ENCODE data around the gene CIRBP. TPM values are rescaled to one million over a fixed set of nuclear protein-coding genes. Genes with fewer than 3 reads are reported as not detected.
A peak's percentile ranks its signal among the peaks of the same experiment; 100 is the strongest.

The CIRBP gene
- total RNA-seq, 1 donor from 2014 or later, result 315 TPM

GRCh38 chr19:1273263-1274041, 4.3 kb downstream of the CIRBP start:
- peaks cover 31% of the 10 kb centered on the region for H3K4me1 Mint-ChIP-seq (ENCODE audit: unreplicated experiment)
- no peak for DNase-seq (ENCODE audit: low spot score)
- TF ChIP-seq CTCF (IDR thresholded peaks at IDR 0.05; ENCODE audit: unreplicated experiment), result no peak
- H3K36me3 Mint-ChIP-seq (ENCODE audit: low read depth, unreplicated experiment), result peaks cover 30% of the 10 kb centered on the region
- H3K4me3 Mint-ChIP-seq (ENCODE audit: unreplicated experiment), result peak overlapping the region; percentile 83
- H3K9me3 Mint-ChIP-seq (ENCODE audit: unreplicated experiment), result no peaks in the 10 kb centered on the region
- peak overlapping the region; percentile 58 for H3K27ac Mint-ChIP-seq (ENCODE audit: unreplicated experiment)
- H3K27me3 Mint-ChIP-seq (ENCODE audit: unreplicated experiment), result peaks cover 20% of the 10 kb centered on the region

- peak overlapping the region; percentile 58 for H3K27ac Mint-ChIP-seq (ENCODE audit: unreplicated experiment)
- TF ChIP-seq CTCF (IDR thresholded peaks at IDR 0.05; ENCODE audit: unreplicated experiment), result no peak
- DNase-seq (ENCODE audit: low spot score), result no peak
- H3K9me3 Mint-ChIP-seq (ENCODE audit: unreplicated experiment), result no peaks in the 10 kb centered on the region
- H3K4me3 Mint-ChIP-seq (ENCODE audit: unreplicated experiment), result peak overlapping the region; percentile 83
- peaks cover 27% of the 10 kb centered on the region for H3K4me1 Mint-ChIP-seq (ENCODE audit: unreplicated experiment)
- H3K36me3 Mint-ChIP-seq (ENCODE audit: low read depth, unreplicated experiment), result peaks cover 30% of the 10 kb centered on the region
- peaks cover 16% of the 10 kb centered on the region for H3K27me3 Mint-ChIP-seq (ENCODE audit: unreplicated experiment)
Measured at GRCh38 chr19:1274081-1274851, 5.1 kb downstream of the CIRBP start.

DNA sequence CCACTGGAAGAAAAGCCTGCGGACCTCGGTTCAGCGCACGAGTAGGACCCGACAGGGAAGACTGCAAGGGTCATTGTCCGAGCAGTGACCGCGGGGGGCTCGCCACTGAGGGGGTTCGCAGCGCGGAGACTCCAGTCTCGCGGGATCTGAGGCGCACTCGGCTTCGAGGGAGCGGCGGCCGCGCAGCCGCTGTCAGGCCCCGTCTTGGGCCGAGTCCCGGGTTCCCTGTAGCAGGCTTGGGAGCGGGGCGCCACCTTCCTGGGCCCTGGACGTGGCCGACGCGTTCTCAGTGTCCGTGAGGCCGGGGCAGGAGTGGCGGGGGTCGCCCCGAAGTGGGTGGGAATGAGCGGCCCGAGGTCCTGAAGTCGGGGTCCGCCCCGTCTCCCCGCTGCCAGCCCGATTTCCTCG, 5.7 kb downstream of the CIRBP start:
- TF ChIP-seq CTCF (IDR thresholded peaks at IDR 0.05; ENCODE audit: unreplicated experiment), result no peak
- DNase-seq (ENCODE audit: low spot score), result no peak
- peaks cover 17% of the 10 kb centered on the region for H3K27me3 Mint-ChIP-seq (ENCODE audit: unreplicated experiment)
- peak overlapping the region; percentile 79 for H3K4me3 Mint-ChIP-seq (ENCODE audit: unreplicated experiment)
- peaks cover 30% of the 10 kb centered on the region for H3K36me3 Mint-ChIP-seq (ENCODE audit: low read depth, unreplicated experiment)
- H3K9me3 Mint-ChIP-seq (ENCODE audit: unreplicated experiment), result no peaks in the 10 kb centered on the region
- no peak overlapping the region for H3K27ac Mint-ChIP-seq (ENCODE audit: unreplicated experiment)
- peaks cover 27% of the 10 kb centered on the region for H3K4me1 Mint-ChIP-seq (ENCODE audit: unreplicated experiment)

DNA sequence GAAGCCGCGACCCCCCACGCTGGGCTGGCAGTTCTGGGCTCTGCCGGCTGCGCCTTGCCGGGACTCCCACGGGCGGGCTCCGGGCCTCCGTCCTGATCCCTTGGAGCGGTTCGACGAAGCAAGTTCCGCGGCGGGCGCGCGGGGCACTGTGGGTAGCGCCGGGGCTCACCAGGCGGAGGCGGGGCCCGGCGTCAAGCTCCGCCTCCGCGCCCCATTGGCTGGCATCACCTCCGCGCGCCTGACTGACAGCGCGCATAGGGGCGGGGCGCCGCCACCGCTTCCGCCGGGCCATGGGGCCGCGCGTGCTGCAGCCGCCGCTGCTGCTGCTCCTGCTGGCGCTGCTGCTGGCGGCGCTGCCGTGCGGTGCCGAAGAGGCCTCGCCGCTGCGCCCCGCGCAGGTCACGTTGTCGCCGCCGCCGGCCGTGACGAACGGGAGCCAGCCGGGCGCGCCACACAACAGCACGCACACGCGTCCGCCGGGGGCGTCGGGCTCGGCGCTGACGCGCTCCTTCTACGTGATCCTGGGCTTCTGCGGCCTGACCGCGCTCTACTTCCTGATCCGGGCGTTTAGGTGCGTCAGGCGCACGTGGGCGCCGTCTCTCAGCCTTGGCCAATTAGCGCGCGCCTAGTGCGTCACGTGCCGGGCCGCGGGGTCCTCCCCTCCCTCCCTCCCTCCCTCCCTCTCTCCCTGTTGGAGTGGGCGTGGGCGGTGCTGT, 6.3 kb downstream of the CIRBP start, which contains the start of gene FAM174C:
TSS of gene FAM174C (plus strand) at position 271 of the 716 bp plus-strand sequence. CDS start at position 291, 20 bp downstream.
- Mint-ChIP-seq H3K36me3 (ENCODE audit: low read depth, unreplicated experiment) (peaks cover 30% of the 10 kb centered on the region), H3K4me3 (ENCODE audit: unreplicated experiment) (peak within 1 kb of the TSS; percentile 80), H3K9me3 (ENCODE audit: unreplicated experiment) (no peaks in the 10 kb centered on the region), H3K27ac (ENCODE audit: unreplicated experiment) (peak within 1 kb of the TSS; percentile 57), H3K4me1 (ENCODE audit: unreplicated experiment) (peaks cover 24% of the 10 kb centered on the region), H3K27me3 (ENCODE audit: unreplicated experiment) (peaks cover 18% of the 10 kb centered on the region)
- TF ChIP-seq CTCF (IDR thresholded peaks at IDR 0.05; ENCODE audit: unreplicated experiment), result no peak
- peak; percentile 94 for DNase-seq (ENCODE audit: low spot score)

Data from endothelial cell (in vitro differentiated cells).